GM12892 (cell line): ENCODE measurements around the gene LIG3.
A peak's percentile ranks its signal among the peaks of the same experiment; 100 is the strongest.
"Not testable (repeated sequence)": the region's sequence is repeated elsewhere in the genome, so short reads cannot be mapped to it uniquely, and the experiment has no call there.

Source experiments
- DNase-seq: peaks from one replicate; pipeline ENCODE4 v3.0.0; 2011; ENCODE audit not compliant: insufficient read length
- FAIRE-seq: peaks from 2 replicates; lab custom pipeline; 2011; peaks lifted over from hg19 to GRCh38; lab: Jason Lieb, UNC
- POLR2A ChIP-seq: IDR thresholded peaks from 2 replicates; pipeline ENCODE4 v1.6.1; 2011; ENCODE audit warnings: low read depth, low read length, control low read depth
- POLR2AphosphoS5 ChIP-seq: IDR thresholded peaks from 2 replicates; pipeline ENCODE4 v1.6.1; 2011; ENCODE audit warnings: low read depth, low read length, control low read depth
- TAF1 ChIP-seq: IDR thresholded peaks from 2 replicates; pipeline ENCODE4 v1.6.1; 2011; ENCODE audit warnings: low read depth, mild to moderate bottlenecking, control low read depth, low read length, borderline replicate concordance

LIG3 gene

GRCh38 chr17:34987232-34987631 lies 6.9 kb downstream of the LIG3 start:
- TF ChIP-seq TAF1: no peak
- FAIRE-seq (no peak), DNase-seq (no peak)

GRCh38 chr17:34988644-34989043 lies 8.3 kb downstream of the LIG3 start:
- TF ChIP-seq POLR2A (no peak), TAF1 (no peak), POLR2AphosphoS5 (no peak)
- DNase-seq (no peak), FAIRE-seq (no peak)

- DNase-seq: no peak
- FAIRE-seq: no peak
- TF ChIP-seq POLR2A (no peak), TAF1 (no peak)
Observed at GRCh38 chr17:34989473-34989872, 9.2 kb downstream of the LIG3 start.

- DNase-seq (no peak), FAIRE-seq (no peak)
- TF ChIP-seq POLR2AphosphoS5 (no peak), TAF1 (no peak), POLR2A (no peak)
Observed at GRCh38 chr17:34990921-34991365, 10.6 kb downstream of the LIG3 start.

- DNase-seq (no peak), FAIRE-seq (no peak)
- TF ChIP-seq POLR2A: no peak
- no peak for TF ChIP-seq TAF1
- no peak for TF ChIP-seq POLR2AphosphoS5
Observed at GRCh38 chr17:34991606-34992005, 11.3 kb downstream of the LIG3 start.

GRCh38 chr17:34993031-34993430 lies 12.7 kb downstream of the LIG3 start:
- DNase-seq: no peak
- no peak for FAIRE-seq
- TF ChIP-seq TAF1: no peak
- TF ChIP-seq POLR2A: no peak
- no peak for TF ChIP-seq POLR2AphosphoS5

GRCh38 chr17:34996422-34997285 lies 16.3 kb downstream of the LIG3 start:
- FAIRE-seq: no peak
- DNase-seq: no peak
- TF ChIP-seq POLR2AphosphoS5 (no peak), TAF1 (no peak), POLR2A (no peak)

- no peak for DNase-seq
- FAIRE-seq: no peak
- no peak for TF ChIP-seq TAF1
- no peak for TF ChIP-seq POLR2AphosphoS5
- TF ChIP-seq POLR2A: no peak
Observed at GRCh38 chr17:34997355-34997862, 17.1 kb downstream of the LIG3 start.

GRCh38 chr17:34998205-34998604 lies 17.9 kb downstream of the LIG3 start:
- no peak for TF ChIP-seq POLR2A
- 0 out of 2 replicates have a peak, but pooled peaks have one; percentile 17 for TF ChIP-seq POLR2AphosphoS5
- FAIRE-seq: peak; percentile 99
- DNase-seq: peak; percentile 87

GRCh38 chr17:34999456-34999855 lies 19.1 kb downstream of the LIG3 start:
- TF ChIP-seq POLR2A (no peak), POLR2AphosphoS5 (no peak), TAF1 (no peak)
- FAIRE-seq: no peak

GRCh38 chr17:35000965-35001364 lies 20.7 kb downstream of the LIG3 start:
- not testable (repeated sequence) for DNase-seq, FAIRE-seq

More at GRCh38 chr17:34999456-34999855, 19.1 kb downstream of the LIG3 start:
- DNase-seq: no peak

- FAIRE-seq (no peak), DNase-seq (no peak)
- TF ChIP-seq TAF1 (no peak), POLR2A (no peak), POLR2AphosphoS5 (no peak)
Observed at GRCh38 chr17:35001549-35001948, 21.2 kb downstream of the LIG3 start.
